NCI-H1417 treated with DMSO at 0.1 percent for 48 hours (cell line): ENCODE results near the gene TBC1D12.
"Not testable (repeated sequence)": the region's sequence is repeated elsewhere in the genome, so short reads cannot be mapped to it uniquely, and the experiment has no call there.

Source experiments
- DNase-seq: peaks from one replicate; lab custom pipeline; 2025; lab: John Stamatoyannopoulos, UW

TBC1D12 gene

DNA sequence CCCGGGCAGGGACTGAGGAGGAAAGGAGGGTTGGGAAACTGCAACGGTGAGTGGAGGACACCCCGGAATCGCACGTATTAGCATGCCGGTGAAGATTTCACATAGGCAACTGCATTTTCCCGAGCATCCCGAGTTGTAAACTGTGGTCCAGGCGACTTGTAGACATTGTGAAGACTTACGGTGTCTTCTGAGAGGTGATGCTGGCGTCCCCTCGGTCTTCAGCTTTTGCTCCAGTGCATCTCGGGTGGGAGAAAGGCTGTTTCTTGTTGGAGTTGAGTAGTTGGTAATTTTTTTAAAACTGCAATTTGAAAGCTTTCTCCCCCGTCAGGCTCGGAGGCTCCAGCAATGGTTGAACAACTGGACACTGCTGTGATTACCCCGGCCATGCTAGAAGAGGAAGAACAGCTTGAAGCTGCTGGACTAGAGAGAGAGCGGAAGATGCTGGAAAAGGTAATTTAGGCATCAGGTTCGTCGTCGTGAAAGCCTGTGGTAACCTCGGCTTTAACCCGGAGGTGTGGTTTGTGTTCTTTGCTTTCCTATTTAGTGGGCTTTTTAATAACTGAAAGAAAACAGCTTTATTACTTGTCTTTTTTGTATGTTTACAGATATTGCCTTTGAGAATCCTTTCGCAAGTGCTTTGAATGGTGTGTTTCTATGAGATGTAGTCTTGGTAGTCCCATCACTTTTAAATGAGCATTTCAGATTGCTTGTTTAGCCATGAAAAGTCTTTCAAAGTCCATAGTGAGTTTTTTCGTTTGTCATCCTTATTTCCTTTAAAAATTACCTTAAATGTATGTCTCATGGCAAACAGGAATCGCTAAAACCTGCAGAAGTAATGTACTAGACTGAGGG lies 143.9 kb downstream of the TBC1D12 start:
- no peak for DNase-seq

GRCh38 chr10:94546901-94547185 lies 144.5 kb downstream of the TBC1D12 start:
- DNase-seq: no peak

GRCh38 chr10:94549221-94549620 lies 146.9 kb downstream of the TBC1D12 start:
- DNase-seq: no peak

- DNase-seq: not testable (repeated sequence)
Observed at GRCh38 chr10:94567714-94568307, 165.5 kb downstream of the TBC1D12 start.

DNA sequence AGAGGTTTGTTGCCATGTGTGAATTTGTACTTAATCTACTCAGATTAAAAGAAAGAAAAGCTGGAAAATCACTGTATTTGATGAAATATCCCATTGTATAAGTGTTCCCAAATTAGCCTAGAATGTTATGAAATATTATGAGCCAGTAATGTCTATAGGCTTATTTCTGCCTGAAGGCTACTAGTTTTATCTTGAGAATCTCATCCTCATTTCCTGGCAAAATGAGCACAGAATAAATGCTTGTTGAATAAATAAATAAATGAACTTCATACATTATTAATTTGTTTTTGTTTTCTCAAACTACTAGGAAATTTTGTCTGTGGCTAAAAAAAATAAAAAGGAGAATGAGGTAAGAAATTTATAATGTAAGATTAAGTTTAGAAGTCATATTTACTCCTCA lies 168.7 kb downstream of the TBC1D12 start:
- no peak for DNase-seq

DNA sequence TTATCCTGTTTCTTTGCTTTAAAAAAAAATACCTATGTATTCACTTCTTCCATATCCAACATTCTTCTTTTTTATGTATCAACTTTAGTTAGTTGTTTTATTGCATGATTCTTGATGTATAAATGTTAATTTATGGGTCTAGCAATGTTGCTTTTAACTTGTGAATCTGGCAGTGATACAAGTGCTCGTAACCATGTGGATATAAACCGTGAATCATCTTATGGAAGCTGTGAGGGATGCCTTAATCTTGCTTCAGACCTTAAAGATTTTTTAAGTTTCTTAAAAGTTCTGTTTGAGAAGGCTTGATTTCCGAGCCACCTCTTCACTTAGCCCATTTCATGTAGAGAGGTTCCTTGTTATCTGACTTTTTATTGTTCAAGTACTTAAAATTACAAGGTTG lies 169.2 kb downstream of the TBC1D12 start:
- no peak for DNase-seq

GRCh38 chr10:94578790-94579189 lies 176.4 kb downstream of the TBC1D12 start:
- DNase-seq: no peak

DNA sequence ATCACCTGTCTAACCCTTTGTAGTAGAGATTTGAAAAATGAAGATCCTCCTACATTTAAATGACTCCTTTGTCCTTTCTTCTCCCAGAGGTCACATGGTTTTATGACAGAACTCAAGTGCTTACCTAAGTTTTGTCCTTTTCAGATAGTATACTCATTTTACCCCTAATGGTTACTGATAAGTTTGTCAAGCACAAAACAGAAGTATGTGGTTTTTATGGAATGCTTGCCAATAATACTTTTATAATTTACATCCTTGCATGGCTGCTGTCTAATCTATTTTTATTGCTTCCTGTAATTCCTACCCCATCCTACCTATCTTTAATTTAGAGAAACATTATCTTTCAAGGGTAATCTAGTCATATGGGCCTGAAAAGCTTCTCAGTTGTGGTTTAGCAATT lies 180.8 kb downstream of the TBC1D12 start:
- no peak for DNase-seq
